Liver (tissue), 9 donors: Measurements from ENCODE around the gene SLC5A5. TPM values are rescaled to one million over a fixed set of nuclear protein-coding genes. Genes with fewer than 3 reads are reported as not detected.

Experiments used
- DNase-seq: peaks from one replicate; pipeline ENCODE4 v3.0.0-alpha.2; 2017; ENCODE audit warnings: low spot score
- H3K27ac ChIP-seq, 2 donors: one replicate each; pipeline ENCODE4 v1.7.0; 2013; ENCODE audit warnings: inconsistent platforms in 2 of 2, low read length in 2 of 2, control low read depth in 1 of 2, low read depth in 1 of 2, mild to moderate bottlenecking in 1 of 2
- H3K27me3 ChIP-seq, 4 donors: one replicate each; pipeline versions ENCODE4 v1.6.1 to v1.7.0; 2013; ENCODE audit warnings: low read length in 3 of 4, inconsistent platforms in 1 of 4, mild to moderate bottlenecking in 1 of 4, moderate library complexity in 1 of 4; ENCODE audit not compliant: control insufficient read depth in 4 of 4, insufficient read depth in 4 of 4
- H3K36me3 ChIP-seq, 4 donors: one replicate each; pipeline versions ENCODE4 v1.6.1 to v1.7.0; 2013; ENCODE audit warnings: low read length in 3 of 4, mild to moderate bottlenecking in 3 of 4, low read depth in 1 of 4, moderate library complexity in 1 of 4; ENCODE audit not compliant: control insufficient read depth in 4 of 4, insufficient read depth in 3 of 4
- H3K4me1 ChIP-seq, 4 donors: one replicate each; pipeline versions ENCODE4 v1.6.1 to v1.7.0; 2013; ENCODE audit warnings: low read length in 3 of 4, mild to moderate bottlenecking in 3 of 4, moderate library complexity in 1 of 4; ENCODE audit not compliant: control insufficient read depth in 4 of 4, insufficient read depth in 4 of 4
- H3K4me3 ChIP-seq, 3 donors: one replicate each; pipeline versions ENCODE4 v1.6.1 to v1.7.0; 2013; ENCODE audit warnings: low read length in 3 of 3, control low read depth in 1 of 3, low read depth in 1 of 3, mild to moderate bottlenecking in 1 of 3
- H3K9ac ChIP-seq, 2 donors: one replicate each; pipeline ENCODE4 v1.7.0; 2013; ENCODE audit warnings: low read length in 2 of 2, mild to moderate bottlenecking in 2 of 2, moderate library complexity in 2 of 2, control low read depth in 1 of 2, low read depth in 1 of 2
- H3K9me3 ChIP-seq, 4 donors: one replicate each; pipeline versions ENCODE4 v1.6.1 to v1.7.0; 2013; ENCODE audit warnings: low read length in 3 of 4; ENCODE audit not compliant: control insufficient read depth in 4 of 4
- CTCF ChIP-seq: fragments of 150-350 bp; IDR thresholded peaks from 2 replicates; pipeline ENCODE4 v1.5.1; 2017; ENCODE audit warnings: improper control_type of control experiment, low read depth, low read length; ENCODE audit not compliant: missing input control
- EGR1 ChIP-seq, 2 donors: IDR thresholded peaks; 2 replicates each; pipeline ENCODE4 v1.6.1; 2016 to 2018; ENCODE audit warnings: antibody characterized with exemption in 2 of 2, low read depth in 2 of 2
- FOXA2 ChIP-seq: IDR thresholded peaks from 2 replicates; pipeline ENCODE4 v1.6.1; 2016; ENCODE audit warnings: antibody characterized with exemption
- GABPA ChIP-seq, 2 donors: IDR thresholded peaks in 1 of 2; conservative IDR thresholded peaks in 1 of 2; 2 replicates each; pipeline ENCODE4 v1.6.1; 2016; ENCODE audit warnings: antibody characterized with exemption in 2 of 2, mild to moderate bottlenecking in 1 of 2, moderate library complexity in 1 of 2
- HNF4A ChIP-seq, 2 donors: conservative IDR thresholded peaks; 2 replicates each; pipeline ENCODE4 v1.6.1; 2016; ENCODE audit warnings: antibody characterized with exemption in 2 of 2, mild to moderate bottlenecking in 2 of 2
- HNF4G ChIP-seq: IDR thresholded peaks from 2 replicates; pipeline ENCODE4 v1.6.1; 2016; ENCODE audit warnings: antibody characterized with exemption
- JUND ChIP-seq, 2 donors: IDR thresholded peaks; 2 replicates each; pipeline ENCODE4 v1.6.1; 2016; ENCODE audit warnings: antibody characterized with exemption in 2 of 2
- MAX ChIP-seq: IDR thresholded peaks from 2 replicates; pipeline ENCODE4 v1.6.1; 2016; ENCODE audit warnings: antibody characterized with exemption
- NR2F2 ChIP-seq: IDR thresholded peaks from 2 replicates; pipeline ENCODE4 v1.6.1; 2016; ENCODE audit warnings: antibody characterized with exemption
- RAD21 ChIP-seq, 2 donors: IDR thresholded peaks; 2 replicates each; pipeline ENCODE4 v1.6.1; 2016; ENCODE audit warnings: antibody characterized with exemption in 2 of 2, mild to moderate bottlenecking in 2 of 2
- RXRA ChIP-seq, 2 donors: IDR thresholded peaks; 2 replicates each; pipeline ENCODE4 v1.6.1; 2017 to 2018; ENCODE audit warnings: antibody characterized with exemption in 2 of 2, mild to moderate bottlenecking in 1 of 2
- SP1 ChIP-seq: IDR thresholded peaks from 2 replicates; pipeline ENCODE4 v1.6.1; 2018; ENCODE audit warnings: antibody characterized with exemption, mild to moderate bottlenecking
- TAF1 ChIP-seq: conservative IDR thresholded peaks from 2 replicates; pipeline ENCODE4 v1.6.1; 2016; ENCODE audit warnings: antibody characterized with exemption, mild to moderate bottlenecking
- YY1 ChIP-seq: IDR thresholded peaks from 2 replicates; pipeline ENCODE4 v1.6.1; 2016; ENCODE audit warnings: antibody characterized with exemption, mild to moderate bottlenecking
- WGBS: extraction: QIAGEN DNeasy Blood & Tissue Kit; methylation state at CpG from one replicate; pipeline ENCODE4 v1.1.7; 2013; 5-methylcytosine and 5-hydroxymethylcytosine counted together
- polyA plus RNA-seq, 2 donors: library from polyadenylated mRNA; stranded (reverse) in 1 of 2; unstranded in 1 of 2; fragments of 200-250 nt in 1 of 2; fragments of >200 nt in 1 of 2; fragmentation: Nextera tagmentation in 1 of 2; extraction: Ambion mirVana in 1 of 2; gene quantifications; one replicate each; pipeline versions ENCODE4 v1.2.1 to v1.2.3, GENCODE V29; 2013 to 2015
- total RNA-seq, 2 donors: library from RNA; depleted of rRNA; stranded (reverse); fragments of >200 nt; gene quantifications; one replicate each; pipeline ENCODE4 v1.2.3, GENCODE V29; 2014
- TF ChIP-seq, protein P1 (sequence below): IDR thresholded peaks from 2 replicates; pipeline ENCODE4 v1.6.1; 2016; ENCODE audit warnings: antibody characterized with exemption
- TF ChIP-seq, protein P2 (sequence below): IDR thresholded peaks from 2 replicates; pipeline ENCODE4 v1.6.1; 2016; ENCODE audit warnings: antibody characterized with exemption
- donor health status: healthy.
- donor health status: healthy.
- donor health status: healthy.
- donor health status: healthy.
- donor health status: healthy.

Gene SLC5A5
- total and polyA plus RNA-seq, 4 donors = 0.09 TPM; not detected in 3

DNA sequence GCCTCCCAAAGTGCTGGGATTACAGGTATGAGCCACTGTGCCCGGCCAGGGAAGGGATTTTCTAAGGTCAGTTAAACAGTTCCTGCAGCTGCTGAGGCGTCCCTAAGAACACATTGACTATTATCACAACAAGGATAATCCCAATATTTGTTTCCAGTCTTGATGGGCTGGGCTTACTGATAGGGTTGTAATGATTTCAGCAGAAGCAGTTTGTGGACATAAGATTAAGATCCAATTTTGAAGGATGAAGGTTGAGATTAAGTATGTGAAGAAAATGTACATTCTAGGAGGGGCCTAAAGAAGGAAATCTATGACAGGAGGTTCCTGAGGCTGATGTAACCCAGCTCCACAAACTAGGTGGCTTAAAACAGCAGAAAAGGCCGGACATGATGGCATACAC lies 50.4 kb downstream of the SLC5A5 start:
- Histone ChIP-seq H3K36me3 (no peaks in the 10 kb centered on the region), H3K27me3 (no peaks in the 10 kb centered on the region), H3K9me3 (peaks cover 0 to 2% (median 0%) of the 10 kb centered on the region in 4 donors), H3K9ac (no peak overlapping the region), H3K4me1 (no peaks in the 10 kb centered on the region), H3K4me3 (no peak overlapping the region), H3K27ac (no peak overlapping the region)
- TF ChIP-seq, protein P1, sequence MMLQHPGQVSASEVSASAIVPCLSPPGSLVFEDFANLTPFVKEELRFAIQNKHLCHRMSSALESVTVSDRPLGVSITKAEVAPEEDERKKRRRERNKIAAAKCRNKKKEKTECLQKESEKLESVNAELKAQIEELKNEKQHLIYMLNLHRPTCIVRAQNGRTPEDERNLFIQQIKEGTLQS = no peak
- TF ChIP-seq RAD21 (IDR thresholded peaks at IDR 0.05) = no peak
- TF ChIP-seq CTCF = no peak
- no peak for TF ChIP-seq RXRA (IDR thresholded peaks at IDR 0.05)
- TF ChIP-seq, protein P2, sequence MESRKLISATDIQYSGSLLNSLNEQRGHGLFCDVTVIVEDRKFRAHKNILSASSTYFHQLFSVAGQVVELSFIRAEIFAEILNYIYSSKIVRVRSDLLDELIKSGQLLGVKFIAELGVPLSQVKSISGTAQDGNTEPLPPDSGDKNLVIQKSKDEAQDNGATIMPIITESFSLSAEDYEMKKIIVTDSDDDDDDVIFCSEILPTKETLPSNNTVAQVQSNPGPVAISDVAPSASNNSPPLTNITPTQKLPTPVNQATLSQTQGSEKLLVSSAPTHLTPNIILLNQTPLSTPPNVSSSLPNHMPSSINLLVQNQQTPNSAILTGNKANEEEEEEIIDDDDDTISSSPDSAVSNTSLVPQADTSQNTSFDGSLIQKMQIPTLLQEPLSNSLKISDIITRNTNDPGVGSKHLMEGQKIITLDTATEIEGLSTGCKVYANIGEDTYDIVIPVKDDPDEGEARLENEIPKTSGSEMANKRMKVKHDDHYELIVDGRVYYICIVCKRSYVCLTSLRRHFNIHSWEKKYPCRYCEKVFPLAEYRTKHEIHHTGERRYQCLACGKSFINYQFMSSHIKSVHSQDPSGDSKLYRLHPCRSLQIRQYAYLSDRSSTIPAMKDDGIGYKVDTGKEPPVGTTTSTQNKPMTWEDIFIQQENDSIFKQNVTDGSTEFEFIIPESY = no peak
- no peak for TF ChIP-seq MAX
- TF ChIP-seq NR2F2 = no peak
- no peak for TF ChIP-seq JUND (IDR thresholded peaks at IDR 0.05)
- no peak for TF ChIP-seq GABPA (IDR thresholded peaks at IDR 0.05 in 1 of 2, conservative IDR thresholded peaks at IDR 0.05 in 1 of 2)
- no peak for TF ChIP-seq TAF1
- TF ChIP-seq SP1 = no peak
- TF ChIP-seq HNF4G = no peak
- TF ChIP-seq HNF4A (conservative IDR thresholded peaks at IDR 0.05) = no peak
- no peak for TF ChIP-seq FOXA2
- DNase-seq = no peak
- WGBS = 55% methylated on average over 3 of the region's 3 CpGs

DNA sequence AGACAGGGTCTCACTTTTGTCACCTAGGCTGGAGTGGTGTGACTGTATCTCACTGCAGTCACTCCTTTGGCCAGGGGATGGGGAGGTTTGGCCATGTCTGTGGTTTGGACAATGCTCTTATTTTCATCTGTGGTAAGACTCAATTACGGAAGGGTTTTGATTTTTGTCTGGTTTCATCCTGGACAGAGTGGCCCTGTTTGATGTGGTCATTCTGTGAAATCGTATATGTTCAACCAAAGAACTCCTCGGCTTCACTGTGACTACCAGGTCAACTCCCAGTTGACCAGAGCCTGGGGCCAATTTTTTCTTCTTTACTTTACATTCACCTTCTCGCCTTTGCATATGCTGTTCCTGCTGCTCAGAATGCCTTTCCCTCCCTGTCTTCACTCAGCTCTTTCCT lies 54.3 kb downstream of the SLC5A5 start:
- TF ChIP-seq RAD21 (IDR thresholded peaks at IDR 0.05) (no peak), FOXA2 (no peak), MAX (no peak), CTCF (no peak), NR2F2 (no peak), RXRA (IDR thresholded peaks at IDR 0.05) (no peak), HNF4A (conservative IDR thresholded peaks at IDR 0.05) (no peak), EGR1 (IDR thresholded peaks at IDR 0.05; ENCODE audit: low read depth in 2 of 2) (no peak), SP1 (no peak), YY1 (no peak), GABPA (IDR thresholded peaks at IDR 0.05 in 1 of 2, conservative IDR thresholded peaks at IDR 0.05 in 1 of 2) (no peak), TAF1 (no peak)
- TF ChIP-seq, protein P1 = no peak
- TF ChIP-seq, protein P2 = no peak
- 68% methylated on average over 4 of the region's 4 CpGs for WGBS
- H3K4me1 ChIP-seq = no peaks in the 10 kb centered on the region
- no peaks in the 10 kb centered on the region for H3K36me3 ChIP-seq
- no peak overlapping the region for H3K9ac ChIP-seq
- H3K9me3 ChIP-seq = no peaks in the 10 kb centered on the region
- H3K4me3 ChIP-seq = no peak overlapping the region
- DNase-seq = no peak
- H3K27ac ChIP-seq = no peak overlapping the region
- no peaks in the 10 kb centered on the region for H3K27me3 ChIP-seq
